GM12878 (cell line): Measurements from ENCODE around the gene VARS2. TPM values are rescaled to one million over a fixed set of nuclear protein-coding genes. Genes with fewer than 3 reads are reported as not detected.

ENCODE experiments used
- ATAC-seq: fragments of 200-7000 bp; cut with Tn5 transposase; 3 replicates; pipeline ENCODE4 v1.9.1; 2020; ENCODE audit warnings: mild to moderate bottlenecking, moderate library complexity
- BruUV-seq: library from RNA; stranded (reverse); fragments of 400-500 nt; replicated peaks from 2 replicates; lab custom pipeline; 2021; lab: Mats Ljungman, UMichigan
- CTCF ChIA-PET: fragments of 300-600 bp; sonication (Branson Sonifier 250); formaldehyde crosslinking; extraction: SDS; loops from one replicate; lab custom pipeline; 2021; ENCODE audit warnings: inconsistent platforms; lab: Yijun Ruan, JAX
- POLR2A ChIA-PET: fragments of 350-600 bp; formaldehyde crosslinking; extraction: SDS; loops from one replicate; lab custom pipeline; 2021; ENCODE audit warnings: inconsistent platforms; lab: Charles Lee
- RAD21 ChIA-PET: fragments of 300-600 bp; sonication (Branson Sonifier 250); formaldehyde crosslinking; loops from one replicate; lab custom pipeline; 2023; ENCODE audit warnings: antibody characterized with exemption; ENCODE audit not compliant: unreplicated experiment; lab: Charles Lee
- SMC1A ChIA-PET: fragments of 300-600 bp; sonication (Branson Sonifier 250); formaldehyde crosslinking; loops from one replicate; lab custom pipeline; 2023; ENCODE audit not compliant: unreplicated experiment, uncharacterized antibody; lab: Charles Lee
- DNase-seq: peaks from one replicate; pipeline ENCODE4 v3.0.0-alpha.2; 2011; ENCODE audit warnings: low read depth, low spot score
- FAIRE-seq: peaks from 3 replicates; lab custom pipeline; 2011; peaks lifted over from hg19 to GRCh38; lab: Jason Lieb, UNC
- H2AFZ ChIP-seq: 2 replicates; pipeline ENCODE4 v1.6.0; 2011; ENCODE audit warnings: low read depth, low read length, control low read depth; ENCODE audit not compliant: control insufficient read depth
- H3K27ac ChIP-seq: 2 replicates; pipeline ENCODE4 v1.5.1; 2011; ENCODE audit warnings: control low read depth; ENCODE audit not compliant: control insufficient read depth, insufficient read depth
- H3K27me3 ChIP-seq, 2 experiments: replicated peaks in 1 of 2; 2 replicates each; pipeline versions ENCODE4 v1.6.0 to v1.6.1; 2011; ENCODE audit warnings: low read length in 1 of 2; ENCODE audit not compliant: control insufficient read depth in 2 of 2, insufficient read depth in 2 of 2
- H3K36me3 ChIP-seq, 2 experiments: 2 replicates each; pipeline ENCODE4 v1.5.1; 2011; ENCODE audit warnings: low read length in 1 of 2; ENCODE audit not compliant: control insufficient read depth in 2 of 2, insufficient read depth in 2 of 2
- H3K4me1 ChIP-seq: 2 replicates; pipeline ENCODE4 v1.6.1; 2011; ENCODE audit warnings: mild to moderate bottlenecking, low read length, moderate library complexity, mixed read lengths; ENCODE audit not compliant: control insufficient read depth, insufficient read depth
- H3K4me2 ChIP-seq: 2 replicates; pipeline ENCODE4 v1.6.0; 2011; ENCODE audit warnings: control low read depth; ENCODE audit not compliant: control insufficient read depth, insufficient read depth
- H3K4me3 ChIP-seq: fragments of 200-600 bp; sonication (generic); 2 replicates; pipeline ENCODE4 v1.5.1; 2016
- H3K79me2 ChIP-seq: 2 replicates; pipeline ENCODE4 v1.6.0; 2011; ENCODE audit warnings: low read length; ENCODE audit not compliant: control insufficient read depth, insufficient read depth
- H3K9ac ChIP-seq: 2 replicates; pipeline ENCODE4 v1.8.0; 2011; ENCODE audit warnings: low read length, control low read depth, mixed read lengths; ENCODE audit not compliant: control insufficient read depth, insufficient read depth
- H3K9me3 ChIP-seq: replicated peaks from 3 replicates; pipeline ENCODE4 v1.5.1; 2011; ENCODE audit warnings: mild to moderate bottlenecking, low read length; ENCODE audit not compliant: control insufficient read depth, insufficient read depth
- H4K20me1 ChIP-seq: 2 replicates; pipeline ENCODE4 v1.6.0; 2011; ENCODE audit not compliant: control insufficient read depth, insufficient read depth
- CEBPB ChIP-seq, 2 experiments: fragments of 150-350 bp in 1 of 2; IDR thresholded peaks; 2 replicates each; pipeline ENCODE4 v1.6.1; 2012 to 2014; ENCODE audit warnings: low read depth in 2 of 2, low read length in 2 of 2, borderline replicate concordance in 1 of 2, inconsistent platforms in 1 of 2
- CHD1 ChIP-seq: IDR thresholded peaks from 2 replicates; pipeline ENCODE4 v1.6.1; 2012; ENCODE audit warnings: low read depth, low read length, improper control_type of control experiment
- ETV6 ChIP-seq, 2 experiments: fragments of 450-650 bp in 1 of 2; IDR thresholded peaks in 1 of 2; conservative IDR thresholded peaks in 1 of 2; 2 replicates each; pipeline ENCODE4 v1.6.1; 2014; ENCODE audit warnings: antibody characterized with exemption in 1 of 2, borderline replicate concordance in 1 of 2, low read depth in 1 of 2, mild to moderate bottlenecking in 1 of 2, moderate library complexity in 1 of 2
- IKZF1 ChIP-seq: fragments of 450-650 bp; conservative IDR thresholded peaks from 2 replicates; pipeline ENCODE4 v1.6.1; 2017; ENCODE audit warnings: antibody characterized with exemption, mild to moderate bottlenecking
- MYB ChIP-seq: fragments of 150-350 bp; IDR thresholded peaks from 2 replicates; pipeline ENCODE4 v1.6.1; 2014; ENCODE audit warnings: mild to moderate bottlenecking, low read depth, low read length, borderline replicate concordance
- PML ChIP-seq: IDR thresholded peaks from 2 replicates; pipeline ENCODE4 v1.6.1; 2012; ENCODE audit warnings: low read length, inconsistent platforms
- STAT3 ChIP-seq: IDR thresholded peaks from 2 replicates; pipeline ENCODE4 v1.6.1; 2011; ENCODE audit warnings: low read depth, low read length, improper control_type of control experiment
- ZNF24 ChIP-seq: fragments of 450-650 bp; IDR thresholded peaks from 2 replicates; pipeline ENCODE4 v1.6.1; 2017; ENCODE audit warnings: antibody characterized with exemption, mild to moderate bottlenecking
- ZNF622 ChIP-seq: fragments of 450-650 bp; IDR thresholded peaks from 2 replicates; pipeline ENCODE4 v1.6.1; 2017; ENCODE audit warnings: mild to moderate bottlenecking, inconsistent platforms
- WGBS: methylation state at CpG from one replicate; pipeline ENCODE4 v1.1.6; 2016; ENCODE audit warnings: low lambda C conversion rate; ENCODE audit not compliant: insufficient replicate concordance, insufficient coverage; ENCODE audit errors: missing lambda C conversion rate; 5-methylcytosine and 5-hydroxymethylcytosine counted together
- in situ Hi-C: fragments of 300-500 bp; cut with MboI; formaldehyde crosslinking; loops from 9 replicates; pipeline ENCODE4 v1.14.3; 2018; ENCODE audit warnings: mixed read lengths
- intact Hi-C: fragments of 100-400 bp; cut with micrococcal nuclease; formaldehyde crosslinking; loops from one replicate; pipeline ENCODE4 v1.14.2; 2022; ENCODE audit not compliant: unreplicated experiment
- polyA plus RNA-seq, 11 experiments: library from polyadenylated mRNA; depleted of rRNA in 4 of 11; unstranded in 6 of 11; stranded (reverse) in 5 of 11; fragments of >200 nt; fragmentation: Nextera tagmentation in 4 of 11; fragmentation: Illumina TruSeq in 1 of 11; extraction: Ambion mirVana in 4 of 11; extraction: Trizol in 1 of 11; gene quantifications; 1 replicate in 1 of 11; 2 replicates in 10 of 11; pipeline versions ENCODE4 v1.2.1 to v1.2.3, GENCODE V29; 2011 to 2016; ENCODE audit warnings: inconsistent platforms in 2 of 11, missing spikeins in 2 of 11, low read depth in 1 of 11
- total RNA-seq, 4 experiments: library from RNA; depleted of rRNA in 3 of 4; stranded (reverse); fragments of >200 nt in 3 of 4; fragmentation: Illumina TruSeq in 1 of 4; extraction: Trizol in 1 of 4; gene quantifications; 2 replicates each; pipeline versions ENCODE4 v1.2.1 to v1.2.3, GENCODE V29; 2013 to 2021
- TF ChIP-seq, protein P1 (sequence below): fragments of 450-650 bp; IDR thresholded peaks from 2 replicates; pipeline ENCODE4 v1.6.1; 2016; ENCODE audit warnings: mild to moderate bottlenecking
- TF ChIP-seq, protein P2 (sequence below): fragments of 450-650 bp; conservative IDR thresholded peaks from 2 replicates; pipeline ENCODE4 v1.6.1; 2017; ENCODE audit warnings: mild to moderate bottlenecking, moderate library complexity
- TF ChIP-seq, protein P3 (sequence below): fragments of 450-650 bp; formaldehyde crosslinking; IDR thresholded peaks from 2 replicates; pipeline ENCODE4 v1.5.0; 2022; ENCODE audit warnings: mild to moderate bottlenecking, missing genetic modification characterization
- TF ChIP-seq, protein P4 (sequence below): fragments of 450-650 bp; IDR thresholded peaks from 2 replicates; pipeline ENCODE4 v1.6.1; 2017; ENCODE audit warnings: mild to moderate bottlenecking, low read depth, inconsistent platforms; ENCODE audit not compliant: poor library complexity, severe bottlenecking

The VARS2 gene
- total and polyA plus RNA-seq, 10 of the 15 experiments (the other 5 are each of a cell fraction or from before 2014, with no cell fraction given) = 3.8 to 70.7 (median 49.1) TPM

DNA sequence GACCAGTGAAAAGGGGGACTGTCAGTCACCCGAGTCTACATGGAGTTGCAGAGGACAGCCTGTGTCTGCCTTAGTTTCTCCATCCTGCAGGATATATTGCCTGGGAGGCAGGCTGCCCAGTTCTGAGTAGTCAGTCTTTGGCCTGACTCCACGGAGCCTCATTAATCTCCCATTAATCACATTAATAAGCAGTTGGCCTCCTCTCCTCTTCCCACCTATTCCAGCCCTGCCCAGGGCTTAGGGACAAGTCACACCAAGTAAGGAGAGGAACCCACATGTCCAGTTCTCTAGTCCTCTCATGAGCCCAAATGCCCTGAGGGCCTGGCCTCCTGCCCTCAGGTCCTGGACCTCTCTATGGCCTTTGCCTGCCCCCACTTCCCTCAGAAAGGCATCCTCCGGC lies 25.4 kb downstream of the VARS2 start:
- SMC1A ChIA-PET = no interaction called here
- CTCF ChIA-PET = no interaction called here
- WGBS = 17% methylated on average over 3 of the region's 3 CpGs
- H3K9me3 ChIP-seq = no peaks in the 10 kb centered on the region
- RAD21 ChIA-PET = no interaction called here
- BruUV-seq = no TSS peak
- intact Hi-C loops = no loop called here
- H3K4me3 ChIP-seq = no peak overlapping the region
- no peak for DNase-seq
- no peak overlapping the region for H3K27ac ChIP-seq
- H3K4me1 ChIP-seq = no peaks in the 10 kb centered on the region
- FAIRE-seq = no peak
- no peak overlapping the region for H2AFZ ChIP-seq
- no peak overlapping the region for H3K9ac ChIP-seq
- H3K36me3 ChIP-seq = no peaks in the 10 kb centered on the region
- no peaks in the 10 kb centered on the region for H3K79me2 ChIP-seq
- POLR2A ChIA-PET = no interaction called here
- no peak overlapping the region for H3K4me2 ChIP-seq
- no peak for ATAC-seq
- no peaks in the 10 kb centered on the region; the same call in 1 of the 2 replicates for H4K20me1 ChIP-seq
- no peak for TF ChIP-seq CEBPB (IDR thresholded peaks at IDR 0.05; ENCODE audit: borderline replicate concordance in 1 of 2, low read depth in 2 of 2, low read length in 2 of 2)
- no peak for TF ChIP-seq PML
- TF ChIP-seq, protein P1, sequence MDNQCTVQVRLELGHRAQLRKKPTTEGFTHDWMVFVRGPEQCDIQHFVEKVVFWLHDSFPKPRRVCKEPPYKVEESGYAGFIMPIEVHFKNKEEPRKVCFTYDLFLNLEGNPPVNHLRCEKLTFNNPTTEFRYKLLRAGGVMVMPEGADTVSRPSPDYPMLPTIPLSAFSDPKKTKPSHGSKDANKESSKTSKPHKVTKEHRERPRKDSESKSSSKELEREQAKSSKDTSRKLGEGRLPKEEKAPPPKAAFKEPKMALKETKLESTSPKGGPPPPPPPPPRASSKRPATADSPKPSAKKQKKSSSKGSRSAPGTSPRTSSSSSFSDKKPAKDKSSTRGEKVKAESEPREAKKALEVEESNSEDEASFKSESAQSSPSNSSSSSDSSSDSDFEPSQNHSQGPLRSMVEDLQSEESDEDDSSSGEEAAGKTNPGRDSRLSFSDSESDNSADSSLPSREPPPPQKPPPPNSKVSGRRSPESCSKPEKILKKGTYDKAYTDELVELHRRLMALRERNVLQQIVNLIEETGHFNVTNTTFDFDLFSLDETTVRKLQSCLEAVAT = no peak
- TF ChIP-seq ZNF24 = no peak
- no peak for TF ChIP-seq IKZF1
- TF ChIP-seq, protein P2, sequence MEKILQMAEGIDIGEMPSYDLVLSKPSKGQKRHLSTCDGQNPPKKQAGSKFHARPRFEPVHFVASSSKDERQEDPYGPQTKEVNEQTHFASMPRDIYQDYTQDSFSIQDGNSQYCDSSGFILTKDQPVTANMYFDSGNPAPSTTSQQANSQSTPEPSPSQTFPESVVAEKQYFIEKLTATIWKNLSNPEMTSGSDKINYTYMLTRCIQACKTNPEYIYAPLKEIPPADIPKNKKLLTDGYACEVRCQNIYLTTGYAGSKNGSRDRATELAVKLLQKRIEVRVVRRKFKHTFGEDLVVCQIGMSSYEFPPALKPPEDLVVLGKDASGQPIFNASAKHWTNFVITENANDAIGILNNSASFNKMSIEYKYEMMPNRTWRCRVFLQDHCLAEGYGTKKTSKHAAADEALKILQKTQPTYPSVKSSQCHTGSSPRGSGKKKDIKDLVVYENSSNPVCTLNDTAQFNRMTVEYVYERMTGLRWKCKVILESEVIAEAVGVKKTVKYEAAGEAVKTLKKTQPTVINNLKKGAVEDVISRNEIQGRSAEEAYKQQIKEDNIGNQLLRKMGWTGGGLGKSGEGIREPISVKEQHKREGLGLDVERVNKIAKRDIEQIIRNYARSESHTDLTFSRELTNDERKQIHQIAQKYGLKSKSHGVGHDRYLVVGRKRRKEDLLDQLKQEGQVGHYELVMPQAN = no peak
- TF ChIP-seq ZNF622 = no peak
- TF ChIP-seq, protein P3, sequence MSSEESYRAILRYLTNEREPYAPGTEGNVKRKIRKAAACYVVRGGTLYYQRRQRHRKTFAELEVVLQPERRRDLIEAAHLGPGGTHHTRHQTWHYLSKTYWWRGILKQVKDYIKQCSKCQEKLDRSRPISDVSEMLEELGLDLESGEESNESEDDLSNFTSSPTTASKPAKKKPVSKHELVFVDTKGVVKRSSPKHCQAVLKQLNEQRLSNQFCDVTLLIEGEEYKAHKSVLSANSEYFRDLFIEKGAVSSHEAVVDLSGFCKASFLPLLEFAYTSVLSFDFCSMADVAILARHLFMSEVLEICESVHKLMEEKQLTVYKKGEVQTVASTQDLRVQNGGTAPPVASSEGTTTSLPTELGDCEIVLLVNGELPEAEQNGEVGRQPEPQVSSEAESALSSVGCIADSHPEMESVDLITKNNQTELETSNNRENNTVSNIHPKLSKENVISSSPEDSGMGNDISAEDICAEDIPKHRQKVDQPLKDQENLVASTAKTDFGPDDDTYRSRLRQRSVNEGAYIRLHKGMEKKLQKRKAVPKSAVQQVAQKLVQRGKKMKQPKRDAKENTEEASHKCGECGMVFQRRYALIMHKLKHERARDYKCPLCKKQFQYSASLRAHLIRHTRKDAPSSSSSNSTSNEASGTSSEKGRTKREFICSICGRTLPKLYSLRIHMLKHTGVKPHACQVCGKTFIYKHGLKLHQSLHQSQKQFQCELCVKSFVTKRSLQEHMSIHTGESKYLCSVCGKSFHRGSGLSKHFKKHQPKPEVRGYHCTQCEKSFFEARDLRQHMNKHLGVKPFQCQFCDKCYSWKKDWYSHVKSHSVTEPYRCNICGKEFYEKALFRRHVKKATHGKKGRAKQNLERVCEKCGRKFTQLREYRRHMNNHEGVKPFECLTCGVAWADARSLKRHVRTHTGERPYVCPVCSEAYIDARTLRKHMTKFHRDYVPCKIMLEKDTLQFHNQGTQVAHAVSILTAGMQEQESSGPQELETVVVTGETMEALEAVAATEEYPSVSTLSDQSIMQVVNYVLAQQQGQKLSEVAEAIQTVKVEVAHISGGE (CRISPR knock-in tag) = no peak
- no peak for TF ChIP-seq CHD1
- TF ChIP-seq STAT3 = no peak
- TF ChIP-seq ETV6 (conservative IDR thresholded peaks at IDR 0.05 in 1 of 2, IDR thresholded peaks at IDR 0.05 in 1 of 2; ENCODE audit: borderline replicate concordance in 1 of 2, low read depth in 1 of 2) = no peak
- TF ChIP-seq, protein P4, sequence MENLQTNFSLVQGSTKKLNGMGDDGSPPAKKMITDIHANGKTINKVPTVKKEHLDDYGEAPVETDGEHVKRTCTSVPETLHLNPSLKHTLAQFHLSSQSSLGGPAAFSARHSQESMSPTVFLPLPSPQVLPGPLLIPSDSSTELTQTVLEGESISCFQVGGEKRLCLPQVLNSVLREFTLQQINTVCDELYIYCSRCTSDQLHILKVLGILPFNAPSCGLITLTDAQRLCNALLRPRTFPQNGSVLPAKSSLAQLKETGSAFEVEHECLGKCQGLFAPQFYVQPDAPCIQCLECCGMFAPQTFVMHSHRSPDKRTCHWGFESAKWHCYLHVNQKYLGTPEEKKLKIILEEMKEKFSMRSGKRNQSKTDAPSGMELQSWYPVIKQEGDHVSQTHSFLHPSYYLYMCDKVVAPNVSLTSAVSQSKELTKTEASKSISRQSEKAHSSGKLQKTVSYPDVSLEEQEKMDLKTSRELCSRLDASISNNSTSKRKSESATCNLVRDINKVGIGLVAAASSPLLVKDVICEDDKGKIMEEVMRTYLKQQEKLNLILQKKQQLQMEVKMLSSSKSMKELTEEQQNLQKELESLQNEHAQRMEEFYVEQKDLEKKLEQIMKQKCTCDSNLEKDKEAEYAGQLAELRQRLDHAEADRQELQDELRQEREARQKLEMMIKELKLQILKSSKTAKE = no peak
- TF ChIP-seq MYB = no peak
- in situ Hi-C loops = no loop called here
- peaks cover 0 to 5% of the 10 kb centered on the region in 2 experiments; a peak in 3 of 4 replicates for H3K27me3 ChIP-seq
